ENCODE data around the gene HAX1. TPM values are rescaled to one million over a fixed set of nuclear protein-coding genes. Genes with fewer than 3 reads are reported as not detected.

Gene HAX1
- total RNA-seq, 1 experiment from 2014 or later, result 80.4 TPM

- Histone ChIP-seq H2BK12ac (ENCODE audit: insufficient read length, low read depth, low read length) (no peak overlapping the region), H4K8ac (replicated peaks; ENCODE audit: insufficient read length, low read depth, low read length) (no peak overlapping the region), H2BK20ac (ENCODE audit: low read depth, low read length, poor library complexity, severe bottlenecking) (no peak overlapping the region), H3K14ac (ENCODE audit: insufficient read depth, low read length) (no peak overlapping the region), H3K4me2 (ENCODE audit: insufficient read depth, insufficient read length, low read length) (peak overlapping the region; percentile 82), H2BK5ac (ENCODE audit: insufficient read length, low read length) (no peak overlapping the region), H3K23ac (ENCODE audit: insufficient read length, low read depth, low read length) (no peak overlapping the region), H4K91ac (ENCODE audit: insufficient read length, low read depth, low read length) (no peak overlapping the region), H3K27ac (ENCODE audit: insufficient read length, low read depth, low read length) (no peak overlapping the region), H3K56ac (ENCODE audit: insufficient read length, low read depth, low read length) (no peak overlapping the region), H2AFZ (ENCODE audit: low read length) (no peak overlapping the region), H3K9me3 (ENCODE audit: control insufficient read depth, low read depth, low read length) (no peaks in the 10 kb centered on the region), H3K4ac (ENCODE audit: low read depth, low read length) (no peak overlapping the region), H3K23me2 (ENCODE audit: insufficient read length, low read depth, low read length, poor library complexity, severe bottlenecking) (peaks cover 16% of the 10 kb centered on the region), H3K9ac (ENCODE audit: extremely low read depth, insufficient read length, low read length) (no peak overlapping the region), H3T11ph (ENCODE audit: low read length) (no peak overlapping the region), H2BK120ac (ENCODE audit: low read depth, low read length, poor library complexity, severe bottlenecking) (no peak overlapping the region), H2AK5ac (ENCODE audit: insufficient read length, low read length) (no peak overlapping the region), H3K4me1 (ENCODE audit: insufficient read depth, low read length) (peaks cover 12% of the 10 kb centered on the region; the same call in 1 of the 2 replicates), H4K5ac (ENCODE audit: insufficient read length, low read depth, low read length) (no peak overlapping the region), H3K79me2 (ENCODE audit: insufficient read depth, low read length) (peaks cover 2% of the 10 kb centered on the region; the same call in 1 of the 2 replicates), H3K27me3 (ENCODE audit: insufficient read depth, low read length) (no peaks in the 10 kb centered on the region), H3K79me1 (ENCODE audit: insufficient read depth, low read depth, low read length, poor library complexity, severe bottlenecking) (no peaks in the 10 kb centered on the region), H3K18ac (ENCODE audit: insufficient read length, low read depth, low read length) (no peak overlapping the region), H4K20me1 (ENCODE audit: control insufficient read depth, insufficient read depth, insufficient read length) (no peaks in the 10 kb centered on the region), H2BK15ac (ENCODE audit: low read depth, low read length) (no peak overlapping the region)
- Mint-ChIP-seq H3K36me3 (ENCODE audit: insufficient read depth in 1 of 3, low read depth in 3 of 3) (no peaks in the 10 kb centered on the region; a peak in 2 of 7 replicates), H3K4me3 (peak overlapping the region; percentile 93 to 99; a peak in 4 of 5 replicates), H3K9me3 (no peaks in the 10 kb centered on the region), H3K27ac (no peak overlapping the region), H3K4me1 (peaks cover 23 to 26% of the 10 kb centered on the region in 2 experiments), H3K27me3 (ENCODE audit: low read depth) (peaks cover 17% of the 10 kb centered on the region)
- no peak for TF ChIP-seq CTCF (conservative IDR thresholded peaks at IDR 0.05)
- no peak for DNase-seq
- WGBS (ENCODE audit: extremely low coverage, insufficient read length, low lambda C conversion rate), result no CpG with 5 or more reads among the region's 2 CpGs
These were observed 51.8 kb downstream of the HAX1 start for GRCh38 chr1:154324241-154324640.
